GM12878 (cell line): ENCODE results near the gene C2. TPM values are rescaled to one million over a fixed set of nuclear protein-coding genes. Genes with fewer than 3 reads are reported as not detected.

Experiments used
- BCL11A ChIP-seq: IDR thresholded peaks from 2 replicates; pipeline ENCODE4 v1.6.1; 2011; ENCODE audit warnings: low read depth, low read length
- CHD4 ChIP-seq: fragments of 200-600 bp; sonication (generic); IDR thresholded peaks from 2 replicates; pipeline ENCODE4 v1.6.1; 2016; ENCODE audit warnings: mild to moderate bottlenecking
- E2F4 ChIP-seq: IDR thresholded peaks from 2 replicates; pipeline ENCODE4 v1.6.1; 2012; ENCODE audit warnings: low read depth, low read length, improper control_type of control experiment
- ELK1 ChIP-seq: IDR thresholded peaks from 2 replicates; pipeline ENCODE4 v1.6.1; 2012; ENCODE audit warnings: low read depth, low read length, improper control_type of control experiment
- FOXK2 ChIP-seq: fragments of 450-650 bp; IDR thresholded peaks from 2 replicates; pipeline ENCODE4 v1.6.1; 2017; ENCODE audit warnings: mild to moderate bottlenecking, moderate library complexity
- FOXM1 ChIP-seq: IDR thresholded peaks from 2 replicates; pipeline ENCODE4 v1.6.1; 2012; ENCODE audit warnings: low read depth, mild to moderate bottlenecking, inconsistent platforms, low read length, moderate library complexity
- IKZF1 ChIP-seq: fragments of 450-650 bp; conservative IDR thresholded peaks from 2 replicates; pipeline ENCODE4 v1.6.1; 2017; ENCODE audit warnings: antibody characterized with exemption, mild to moderate bottlenecking
- KLF5 ChIP-seq: fragments of 450-650 bp; IDR thresholded peaks from 2 replicates; pipeline ENCODE4 v1.6.1; 2014; ENCODE audit warnings: mild to moderate bottlenecking; ENCODE audit not compliant: partially characterized antibody
- MTA3 ChIP-seq: IDR thresholded peaks from 2 replicates; pipeline ENCODE4 v1.6.1; 2012; ENCODE audit warnings: low read length, inconsistent platforms, borderline replicate concordance
- NFXL1 ChIP-seq: fragments of 450-650 bp; IDR thresholded peaks from 2 replicates; pipeline ENCODE4 v1.6.1; 2017; ENCODE audit warnings: antibody characterized with exemption, mild to moderate bottlenecking, borderline replicate concordance
- PAX8 ChIP-seq: fragments of 450-650 bp; IDR thresholded peaks from 2 replicates; pipeline ENCODE4 v1.6.1; 2017; ENCODE audit warnings: mild to moderate bottlenecking, moderate library complexity
- PBX3 ChIP-seq: IDR thresholded peaks from 2 replicates; pipeline ENCODE4 v1.6.1; 2011; ENCODE audit warnings: mild to moderate bottlenecking, low read depth, low read length, moderate library complexity; ENCODE audit not compliant: insufficient replicate concordance
- POU2F2 ChIP-seq: IDR thresholded peaks from 3 replicates; pipeline ENCODE4 v1.6.1; 2011; ENCODE audit warnings: low read depth, mild to moderate bottlenecking, low read length, borderline replicate concordance
- RAD21 ChIP-seq: IDR thresholded peaks from 2 replicates; pipeline ENCODE4 v1.6.1; 2011; ENCODE audit warnings: mild to moderate bottlenecking, low read depth, low read length, moderate library complexity; ENCODE audit not compliant: insufficient read depth
- SMAD1 ChIP-seq: fragments of 450-650 bp; IDR thresholded peaks from 2 replicates; pipeline ENCODE4 v1.6.1; 2018; ENCODE audit warnings: mild to moderate bottlenecking, low read depth; ENCODE audit not compliant: partially characterized antibody
- SMC3 ChIP-seq: IDR thresholded peaks from 2 replicates; pipeline ENCODE4 v1.6.1; 2011; ENCODE audit warnings: low read length, improper control_type of control experiment, borderline replicate concordance
- SPI1 ChIP-seq: IDR thresholded peaks from 2 replicates; pipeline ENCODE4 v1.6.1; 2011; ENCODE audit warnings: low read depth, mild to moderate bottlenecking, low read length, moderate library complexity, borderline replicate concordance; ENCODE audit not compliant: insufficient read depth
- TAF1 ChIP-seq: IDR thresholded peaks from 2 replicates; pipeline ENCODE4 v1.6.1; 2011; ENCODE audit warnings: mild to moderate bottlenecking, low read depth, low read length, borderline replicate concordance
- TCF3 ChIP-seq: IDR thresholded peaks from 2 replicates; pipeline ENCODE4 v1.6.1; 2012; ENCODE audit warnings: low read depth, mild to moderate bottlenecking, low read length, borderline replicate concordance; ENCODE audit not compliant: insufficient read depth
- WRNIP1 ChIP-seq: IDR thresholded peaks from 2 replicates; pipeline ENCODE4 v1.6.1; 2011; ENCODE audit warnings: low read depth, low read length, improper control_type of control experiment, borderline replicate concordance
- ZNF622 ChIP-seq: fragments of 450-650 bp; IDR thresholded peaks from 2 replicates; pipeline ENCODE4 v1.6.1; 2017; ENCODE audit warnings: mild to moderate bottlenecking, inconsistent platforms
- ZSCAN29 ChIP-seq: fragments of 450-650 bp; IDR thresholded peaks from 2 replicates; pipeline ENCODE4 v1.6.1; 2017; ENCODE audit warnings: mild to moderate bottlenecking, moderate library complexity
- polyA plus RNA-seq, 11 experiments: library from polyadenylated mRNA; depleted of rRNA in 4 of 11; unstranded in 6 of 11; stranded (reverse) in 5 of 11; fragments of >200 nt; fragmentation: Nextera tagmentation in 4 of 11; fragmentation: Illumina TruSeq in 1 of 11; extraction: Ambion mirVana in 4 of 11; extraction: Trizol in 1 of 11; gene quantifications; 1 replicate in 1 of 11; 2 replicates in 10 of 11; pipeline versions ENCODE4 v1.2.1 to v1.2.3, GENCODE V29; 2011 to 2016; ENCODE audit warnings: inconsistent platforms in 2 of 11, missing spikeins in 2 of 11, low read depth in 1 of 11
- total RNA-seq, 4 experiments: library from RNA; depleted of rRNA in 3 of 4; stranded (reverse); fragments of >200 nt in 3 of 4; fragmentation: Illumina TruSeq in 1 of 4; extraction: Trizol in 1 of 4; gene quantifications; 2 replicates each; pipeline versions ENCODE4 v1.2.1 to v1.2.3, GENCODE V29; 2013 to 2021
- TF ChIP-seq, protein P1 (sequence below): IDR thresholded peaks from 2 replicates; pipeline ENCODE4 v1.6.1; 2011; ENCODE audit warnings: borderline replicate concordance, low read depth, mild to moderate bottlenecking, moderate library complexity, low read length; ENCODE audit not compliant: insufficient read depth, poor library complexity, severe bottlenecking
- TF ChIP-seq, protein P2 (sequence below): fragments of 450-650 bp; conservative IDR thresholded peaks from 2 replicates; pipeline ENCODE4 v1.6.1; 2017; ENCODE audit warnings: mild to moderate bottlenecking, moderate library complexity

The C2 gene
- total and polyA plus RNA-seq, 10 of the 15 experiments (the other 5 are each of a cell fraction or from before 2014, with no cell fraction given), result 0.06 to 0.97 (median 0.21) TPM; not detected in 5

DNA sequence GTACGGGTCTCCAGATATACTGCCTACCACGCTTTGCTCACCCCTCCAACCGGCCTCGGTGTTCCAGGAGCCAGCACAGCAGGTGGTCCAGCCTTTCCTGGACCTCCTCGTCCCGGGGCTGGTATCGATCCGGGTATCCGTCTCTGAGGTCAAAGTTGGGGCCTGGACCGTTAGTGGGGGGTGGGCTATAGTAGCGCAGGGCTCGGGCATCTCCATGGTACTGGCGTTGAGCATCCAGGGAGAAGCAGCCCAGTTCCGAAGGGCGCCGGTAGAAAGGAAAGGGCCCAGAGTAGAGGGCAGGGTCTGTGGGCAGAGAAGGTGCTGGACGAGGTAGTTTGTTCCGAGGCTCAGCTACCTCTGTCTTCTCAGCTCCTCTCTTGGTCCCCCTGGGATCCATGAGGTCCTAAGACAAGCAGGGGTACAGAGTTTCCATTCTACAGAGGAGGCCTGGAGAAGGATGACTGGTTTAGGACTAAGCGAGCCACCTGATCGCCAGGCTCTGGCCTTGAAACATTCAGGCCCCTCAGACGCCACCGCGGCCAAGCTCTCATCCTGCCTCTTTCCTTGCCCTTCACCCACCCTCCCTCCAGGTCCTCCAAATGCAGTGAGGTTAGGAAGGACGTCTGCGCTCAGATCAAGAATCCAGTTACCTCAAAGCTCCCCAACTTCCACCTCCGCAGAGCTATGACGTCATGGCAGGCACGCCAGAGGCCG lies 43.9 kb downstream of the C2 start (continued):
- TF ChIP-seq SMAD1, result peak; percentile 47
- no peak for TF ChIP-seq FOXK2
- TF ChIP-seq BCL11A, result no peak
- no peak for TF ChIP-seq PAX8
- no peak for TF ChIP-seq SPI1
- TF ChIP-seq TAF1, result peak; percentile 38; the same call in 1 of the 2 replicates
- no peak for TF ChIP-seq E2F4
- TF ChIP-seq ZNF622, result no peak
- TF ChIP-seq TCF3, result no peak
- TF ChIP-seq ELK1, result no peak
- TF ChIP-seq, protein P1, sequence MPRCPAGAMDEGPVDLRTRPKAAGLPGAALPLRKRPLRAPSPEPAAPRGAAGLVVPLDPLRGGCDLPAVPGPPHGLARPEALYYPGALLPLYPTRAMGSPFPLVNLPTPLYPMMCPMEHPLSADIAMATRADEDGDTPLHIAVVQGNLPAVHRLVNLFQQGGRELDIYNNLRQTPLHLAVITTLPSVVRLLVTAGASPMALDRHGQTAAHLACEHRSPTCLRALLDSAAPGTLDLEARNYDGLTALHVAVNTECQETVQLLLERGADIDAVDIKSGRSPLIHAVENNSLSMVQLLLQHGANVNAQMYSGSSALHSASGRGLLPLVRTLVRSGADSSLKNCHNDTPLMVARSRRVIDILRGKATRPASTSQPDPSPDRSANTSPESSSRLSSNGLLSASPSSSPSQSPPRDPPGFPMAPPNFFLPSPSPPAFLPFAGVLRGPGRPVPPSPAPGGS, result peak; percentile 6
- TF ChIP-seq ZSCAN29, result no peak
- no peak for TF ChIP-seq CHD4
- no peak for TF ChIP-seq WRNIP1
- TF ChIP-seq FOXM1, result no peak
- TF ChIP-seq NFXL1, result no peak
- TF ChIP-seq PBX3, result no peak
- TF ChIP-seq POU2F2, result peak; percentile 54; the same call in 1 of the 3 replicates
- TF ChIP-seq IKZF1, result no peak
- TF ChIP-seq SMC3, result no peak
- no peak for TF ChIP-seq KLF5
- no peak for TF ChIP-seq RAD21
- TF ChIP-seq, protein P2, sequence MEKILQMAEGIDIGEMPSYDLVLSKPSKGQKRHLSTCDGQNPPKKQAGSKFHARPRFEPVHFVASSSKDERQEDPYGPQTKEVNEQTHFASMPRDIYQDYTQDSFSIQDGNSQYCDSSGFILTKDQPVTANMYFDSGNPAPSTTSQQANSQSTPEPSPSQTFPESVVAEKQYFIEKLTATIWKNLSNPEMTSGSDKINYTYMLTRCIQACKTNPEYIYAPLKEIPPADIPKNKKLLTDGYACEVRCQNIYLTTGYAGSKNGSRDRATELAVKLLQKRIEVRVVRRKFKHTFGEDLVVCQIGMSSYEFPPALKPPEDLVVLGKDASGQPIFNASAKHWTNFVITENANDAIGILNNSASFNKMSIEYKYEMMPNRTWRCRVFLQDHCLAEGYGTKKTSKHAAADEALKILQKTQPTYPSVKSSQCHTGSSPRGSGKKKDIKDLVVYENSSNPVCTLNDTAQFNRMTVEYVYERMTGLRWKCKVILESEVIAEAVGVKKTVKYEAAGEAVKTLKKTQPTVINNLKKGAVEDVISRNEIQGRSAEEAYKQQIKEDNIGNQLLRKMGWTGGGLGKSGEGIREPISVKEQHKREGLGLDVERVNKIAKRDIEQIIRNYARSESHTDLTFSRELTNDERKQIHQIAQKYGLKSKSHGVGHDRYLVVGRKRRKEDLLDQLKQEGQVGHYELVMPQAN, result no peak; the same call in 1 of the 2 replicates
- TF ChIP-seq MTA3, result peak; percentile 89; the same call in 1 of the 2 replicates
